H9 (cell line): ENCODE data around the gene PARD6G. TPM values are rescaled to one million over a fixed set of nuclear protein-coding genes. Genes with fewer than 3 reads are reported as not detected.
A peak's percentile ranks its signal among the peaks of the same experiment; 100 is the strongest.

Experiments
- DNase-seq: peaks from one replicate; pipeline ENCODE4 v3.0.0-alpha.2; 2017
- H2AFZ ChIP-seq: one replicate; pipeline ENCODE4 v1.6.1; 2013; ENCODE audit warnings: mild to moderate bottlenecking, low read length, control low read depth, moderate library complexity
- H2AK5ac ChIP-seq: 2 replicates; pipeline ENCODE4 v1.6.1; 2013; ENCODE audit warnings: low read length, control low read depth, mixed read lengths; ENCODE audit not compliant: insufficient read length
- H2BK120ac ChIP-seq: one replicate; pipeline ENCODE4 v1.6.1; 2013; ENCODE audit warnings: low read depth, mild to moderate bottlenecking, low read length, control low read depth, inconsistent platforms; ENCODE audit not compliant: poor library complexity, severe bottlenecking
- H2BK12ac ChIP-seq: 2 replicates; pipeline ENCODE4 v1.6.1; 2013; ENCODE audit warnings: low read length, control low read depth, mixed read lengths, low read depth; ENCODE audit not compliant: insufficient read length
- H2BK15ac ChIP-seq: 2 replicates; pipeline ENCODE4 v1.6.1; 2013; ENCODE audit warnings: low read depth, low read length, control low read depth
- H2BK20ac ChIP-seq: one replicate; pipeline ENCODE4 v1.6.1; 2013; ENCODE audit warnings: low read depth, mild to moderate bottlenecking, low read length, control low read depth, inconsistent platforms; ENCODE audit not compliant: poor library complexity, severe bottlenecking
- H2BK5ac ChIP-seq: 2 replicates; pipeline ENCODE4 v1.6.1; 2013; ENCODE audit warnings: low read length, control low read depth, mixed read lengths; ENCODE audit not compliant: insufficient read length
- H3K14ac ChIP-seq: 2 replicates; pipeline ENCODE4 v1.6.1; 2013; ENCODE audit warnings: low read length, control low read depth; ENCODE audit not compliant: insufficient read depth
- H3K18ac ChIP-seq: 2 replicates; pipeline ENCODE4 v1.6.1; 2013; ENCODE audit warnings: low read depth, mild to moderate bottlenecking, mixed read lengths, low read length, control low read depth; ENCODE audit not compliant: insufficient read length
- H3K23ac ChIP-seq: 2 replicates; pipeline ENCODE4 v1.6.1; 2013; ENCODE audit warnings: low read length, control low read depth, mixed read lengths, low read depth; ENCODE audit not compliant: insufficient read length
- H3K23me2 ChIP-seq: 2 replicates; pipeline ENCODE4 v1.6.1; 2013; ENCODE audit warnings: low read depth, mild to moderate bottlenecking, mixed read lengths, low read length, control low read depth; ENCODE audit not compliant: insufficient read length, poor library complexity, severe bottlenecking
- H3K27ac ChIP-seq: 2 replicates; pipeline ENCODE4 v1.5.1; 2013; ENCODE audit warnings: low read length, control low read depth, mixed read lengths, low read depth; ENCODE audit not compliant: insufficient read length
- H3K27me3 ChIP-seq: 2 replicates; pipeline ENCODE4 v1.6.1; 2013; ENCODE audit warnings: low read length, control low read depth, inconsistent platforms; ENCODE audit not compliant: insufficient read depth
- H3K4ac ChIP-seq: 2 replicates; pipeline ENCODE4 v1.6.1; 2013; ENCODE audit warnings: low read depth, mild to moderate bottlenecking, control low read depth, inconsistent platforms, low read length, moderate library complexity
- H3K4me1 ChIP-seq: 2 replicates; pipeline ENCODE4 v1.6.1; 2013; ENCODE audit warnings: low read length, control low read depth, inconsistent platforms; ENCODE audit not compliant: insufficient read depth
- H3K4me2 ChIP-seq: 2 replicates; pipeline ENCODE4 v1.6.1; 2013; ENCODE audit warnings: low read length, control low read depth, mixed read lengths; ENCODE audit not compliant: insufficient read length, insufficient read depth
- H3K56ac ChIP-seq: 2 replicates; pipeline ENCODE4 v1.6.1; 2013; ENCODE audit warnings: low read depth, mild to moderate bottlenecking, mixed read lengths, low read length, control low read depth; ENCODE audit not compliant: insufficient read length
- H3K79me1 ChIP-seq: 2 replicates; pipeline ENCODE4 v1.6.1; 2013; ENCODE audit warnings: low read depth, mild to moderate bottlenecking, moderate library complexity, low read length, control low read depth, inconsistent platforms; ENCODE audit not compliant: insufficient read depth, poor library complexity, severe bottlenecking
- H3K79me2 ChIP-seq: 2 replicates; pipeline ENCODE4 v1.6.1; 2013; ENCODE audit warnings: low read length, control low read depth, inconsistent platforms; ENCODE audit not compliant: insufficient read depth
- H3K9ac ChIP-seq: 2 replicates; pipeline ENCODE4 v1.6.1; 2013; ENCODE audit warnings: low read length, control low read depth, mixed read lengths; ENCODE audit not compliant: insufficient read length; ENCODE audit errors: extremely low read depth
- H3K9me3 ChIP-seq: one replicate; pipeline ENCODE4 v1.6.1; 2013; ENCODE audit warnings: low read depth, low read length, inconsistent platforms; ENCODE audit not compliant: control insufficient read depth
- H3T11ph ChIP-seq: one replicate; pipeline ENCODE4 v1.6.1; 2013; ENCODE audit warnings: mild to moderate bottlenecking, low read length, control low read depth, inconsistent platforms
- H4K20me1 ChIP-seq: one replicate; pipeline ENCODE4 v1.6.1; 2013; ENCODE audit not compliant: control insufficient read depth, insufficient read length, insufficient read depth
- H4K5ac ChIP-seq: 2 replicates; pipeline ENCODE4 v1.6.1; 2013; ENCODE audit warnings: low read depth, mild to moderate bottlenecking, mixed read lengths, low read length, control low read depth; ENCODE audit not compliant: insufficient read length
- H4K8ac ChIP-seq: replicated peaks from 2 replicates; pipeline ENCODE4 v1.6.1; 2013; ENCODE audit warnings: low read length, control low read depth, mixed read lengths, low read depth; ENCODE audit not compliant: insufficient read length
- H4K91ac ChIP-seq: 2 replicates; pipeline ENCODE4 v1.6.1; 2013; ENCODE audit warnings: low read depth, mild to moderate bottlenecking, moderate library complexity, mixed read lengths, low read length, control low read depth; ENCODE audit not compliant: insufficient read length
- H3K27ac Mint-ChIP-seq, 3 experiments: 2 replicates in 2 of 3; 3 replicates in 1 of 3; pipeline ENCODE4 v1.8.0; 2020 to 2021; ENCODE audit warnings: mixed read lengths in 3 of 3, mild to moderate bottlenecking in 1 of 3, moderate library complexity in 1 of 3
- H3K27me3 Mint-ChIP-seq: 2 replicates; pipeline ENCODE4 v1.8.0; 2021; ENCODE audit warnings: low read depth, mild to moderate bottlenecking, moderate library complexity, mixed read lengths
- H3K36me3 Mint-ChIP-seq, 3 experiments: 2 replicates in 2 of 3; 3 replicates in 1 of 3; pipeline ENCODE4 v1.8.0; 2020 to 2021; ENCODE audit warnings: low read depth in 3 of 3, mixed read lengths in 3 of 3; ENCODE audit not compliant: insufficient read depth in 1 of 3
- H3K4me1 Mint-ChIP-seq, 2 experiments: 2 replicates each; pipeline ENCODE4 v1.8.0; 2020; ENCODE audit warnings: mixed read lengths in 2 of 2
- H3K4me3 Mint-ChIP-seq, 2 experiments: 2 replicates in 1 of 2; 3 replicates in 1 of 2; pipeline ENCODE4 v1.8.0; 2020 to 2021; ENCODE audit warnings: mild to moderate bottlenecking in 2 of 2, mixed read lengths in 2 of 2, moderate library complexity in 1 of 2
- H3K9me3 Mint-ChIP-seq, 2 experiments: 2 replicates in 1 of 2; 3 replicates in 1 of 2; pipeline ENCODE4 v1.8.0; 2020; ENCODE audit warnings: mild to moderate bottlenecking in 2 of 2, mixed read lengths in 2 of 2, moderate library complexity in 1 of 2
- CTCF ChIP-seq: fragments of 200-600 bp; sonication (generic); conservative IDR thresholded peaks from 3 replicates; pipeline ENCODE4 v1.8.0; 2021; ENCODE audit warnings: antibody characterized with exemption, mild to moderate bottlenecking
- WGBS: extraction: QIAGEN DNeasy Blood & Tissue Kit; methylation state at CpG from one replicate; pipeline ENCODE4 v1.1.7; 2013; ENCODE audit warnings: missing lambda C conversion rate, low lambda C conversion rate, mixed read lengths; ENCODE audit not compliant: insufficient read length; ENCODE audit errors: extremely low coverage; 5-methylcytosine and 5-hydroxymethylcytosine counted together
- total RNA-seq: library from RNA; stranded (reverse); gene quantifications from 2 replicates; pipeline ENCODE4 v1.2.1, GENCODE V29; 2021

Gene PARD6G
- total RNA-seq, 1 experiment from 2014 or later, result 11.2 TPM

- H3K4me1 Mint-ChIP-seq, result 0 out of 4 replicates have a peak, but pooled peaks cover 0 to 2% of the 10 kb centered on the region in 2 experiments
Observed at GRCh38 chr18:80143881-80144280, 103.4 kb downstream of the PARD6G start.

More at GRCh38 chr18:80143881-80144280, 103.4 kb downstream of the PARD6G start:
- H3K36me3 Mint-ChIP-seq, result peaks cover 9 to 34% (median 30%) of the 10 kb centered on the region in 3 experiments
- H3K27me3 ChIP-seq, result no peaks in the 10 kb centered on the region
- WGBS, result no CpG with 5 or more reads among the region's 2 CpGs
- no peak overlapping the region for H2AFZ ChIP-seq
- no peaks in the 10 kb centered on the region for H3K23me2 ChIP-seq
- H3K4ac ChIP-seq, result no peak overlapping the region
- H3K9ac ChIP-seq, result no peak overlapping the region
- H3T11ph ChIP-seq, result no peak overlapping the region
- no peak overlapping the region for H2BK12ac ChIP-seq
- 0 out of 7 replicates have a peak overlapping the region, but pooled peaks of 1 of the 3 experiments have one; percentile 0 for H3K27ac Mint-ChIP-seq
- H3K4me3 Mint-ChIP-seq, result no peak overlapping the region
- no peak overlapping the region for H3K23ac ChIP-seq
- no peak overlapping the region for H3K27ac ChIP-seq
- no peak overlapping the region for H4K5ac ChIP-seq
- TF ChIP-seq CTCF, result no peak
- no peak overlapping the region for H3K14ac ChIP-seq
- H3K79me1 ChIP-seq, result no peaks in the 10 kb centered on the region
- H2BK120ac ChIP-seq, result no peak overlapping the region
- no peaks in the 10 kb centered on the region for H4K20me1 ChIP-seq
- no peak overlapping the region for H3K4me2 ChIP-seq
- H4K8ac ChIP-seq, result no peak overlapping the region
- H3K18ac ChIP-seq, result no peak overlapping the region
- no peaks in the 10 kb centered on the region for H3K9me3 Mint-ChIP-seq
- no peaks in the 10 kb centered on the region for H3K9me3 ChIP-seq
- no peaks in the 10 kb centered on the region for H3K4me1 ChIP-seq
- no peak overlapping the region for H2AK5ac ChIP-seq
- DNase-seq, result no peak
- no peaks in the 10 kb centered on the region for H3K79me2 ChIP-seq
- no peaks in the 10 kb centered on the region for H3K27me3 Mint-ChIP-seq
- H2BK20ac ChIP-seq, result no peak overlapping the region
- H3K56ac ChIP-seq, result no peak overlapping the region
- no peak overlapping the region for H2BK15ac ChIP-seq
- no peak overlapping the region for H2BK5ac ChIP-seq
- H4K91ac ChIP-seq, result no peak overlapping the region
